Heart left ventricle (tissue), 16 donors: Measurements from ENCODE around the gene REL. TPM values are rescaled to one million over a fixed set of nuclear protein-coding genes. Genes with fewer than 3 reads are reported as not detected.

ENCODE experiments used
- ATAC-seq, 4 donors: fragments of 200-7000 bp; cut with Tn5 transposase; one replicate each; pipeline ENCODE4 v1.9.1; 2020 to 2022; ENCODE audit warnings: moderate library complexity in 4 of 4, mild to moderate bottlenecking in 3 of 4, moderate number of reproducible peaks in 1 of 4
- DNase-seq, 5 donors: peaks; one replicate each; pipeline ENCODE4 v3.0.0-alpha.2; 2020
- H3K27ac ChIP-seq, 12 donors: fragments of 200-600 bp; sonication (generic) in 4 of 12; one replicate each; pipeline versions ENCODE4 v1.5.0 to v1.8.0; 2016 to 2022; ENCODE audit warnings: mild to moderate bottlenecking in 2 of 12
- H3K27me3 ChIP-seq, 9 donors: fragments of 200-600 bp; sonication (generic) in 2 of 9; one replicate each; pipeline versions ENCODE4 v1.5.1 to v1.8.0; 2016 to 2022; ENCODE audit warnings: mild to moderate bottlenecking in 3 of 9
- H3K36me3 ChIP-seq, 9 donors: fragments of 200-600 bp; sonication (generic) in 2 of 9; one replicate each; pipeline versions ENCODE4 v1.5.0 to v1.8.0; 2018 to 2022; ENCODE audit warnings: mild to moderate bottlenecking in 2 of 9
- H3K4me1 ChIP-seq, 12 donors: fragments of 200-600 bp; sonication (generic) in 4 of 12; one replicate each; pipeline versions ENCODE4 v1.5.0 to v1.8.0; 2016 to 2022; ENCODE audit warnings: mild to moderate bottlenecking in 3 of 12
- H3K4me3 ChIP-seq, 12 donors: fragments of 200-600 bp; sonication (generic) in 4 of 12; one replicate each; pipeline versions ENCODE4 v1.5.0 to v1.8.0; 2017 to 2022; ENCODE audit warnings: mild to moderate bottlenecking in 9 of 12, moderate library complexity in 4 of 12
- H3K9me3 ChIP-seq, 12 donors: fragments of 200-600 bp; sonication (generic) in 4 of 12; one replicate each; pipeline versions ENCODE4 v1.5.0 to v1.8.0; 2016 to 2022; ENCODE audit warnings: mild to moderate bottlenecking in 1 of 12
- POLR2A ChIP-seq, 2 donors: fragments of 450-650 bp; IDR thresholded peaks; one replicate each; pipeline ENCODE4 v1.6.1; 2017; ENCODE audit warnings: antibody characterized with exemption in 2 of 2, mild to moderate bottlenecking in 2 of 2, moderate library complexity in 2 of 2
- WGBS, 4 donors: extraction: QIAGEN DNeasy Blood & Tissue Kit in 2 of 4; methylation state at CpG; one replicate each; pipeline versions ENCODE4 v1.1.5 to v1.1.7; 2013 to 2018; 5-methylcytosine and 5-hydroxymethylcytosine counted together
- intact Hi-C, 10 donors: fragments of 100-400 bp; cut with DNase I; formaldehyde crosslinking; loops; one replicate each; pipeline versions ENCODE4 v1.11.1 to v1.14.2; 2022
- polyA plus RNA-seq, 2 donors: library from polyadenylated mRNA; stranded (reverse); fragments of 200-250 nt; gene quantifications; one replicate each; pipeline ENCODE4 v1.2.3, GENCODE V29; 2013
- total RNA-seq, 9 donors: library from RNA; depleted of rRNA in 2 of 9; stranded (reverse); fragments of >200 nt in 2 of 9; fragmentation: NEBNext Ultra II Directional in 3 of 9; extraction: Animal tissue kit (Norgen Biotek cat#: 25700) in 3 of 9; gene quantifications; one replicate each; pipeline versions ENCODE4 v1.1.0 to v1.2.4, GENCODE V29; 2016 to 2023
- TF ChIP-seq, protein P1 (sequence below), 12 donors: fragments of 200-600 bp; sonication (generic) in 4 of 12; IDR thresholded peaks; one replicate each; pipeline versions ENCODE4 v1.5.0 to v1.8.0; 2018 to 2022; ENCODE audit warnings: antibody characterized with exemption in 12 of 12, mild to moderate bottlenecking in 5 of 12
- donor health status: ischemic (EF 13 %, LVEDD 7.1; RV severe dilation, severe dysfunction).
- donor health status: healthy with polysubstance abuse.
- donor health status: DM: no; HTN: yes; CAD: no.
- donor health status: DM: no; HTN: no; CAD: no.
- donor health status: ischemic (EF 25% LVEDD 6.9; RV normal size, moderate dysfunction).
- donor health status: ischemic (EF 25% LVEDD 5.7; RV mildly dilated, moderate dysfunction).
- donor health status: healthy.
- donor health status: DM: yes; HTN: yes; CAD: no.
- donor health status: ischemic (EF 35%, LVEDD 5.7; RV mildly dilated, moderate dysfunction).
- donor health status: nonischemic (EF 11% LVEDD 7.7; RV severe dilation, severe dysfunction).
- donor health status: DM: yes; HTN: yes; CAD: no.
- donor health status: PGD.
- donor health status: ischemic (EF 29% LVEDD 5.4; RV normal size, mild dysfunction).
- donor health status: nonischemic (EF 23%, LVEDD 6.1; RV moderate dilation, normal function).

REL gene
- total and polyA plus RNA-seq, 11 donors, result 1.4 to 16.0 (median 6.0) TPM

GRCh38 chr2:60880643-60881046, 729 bp upstream of the REL start:
- 1 to 6% (median 1%) methylated on average over 17 to 18 of the region's 18 CpGs for whole genome bisulfite sequencing, 4 donors
- Histone ChIP-seq H3K4me3 (peak overlapping the region; percentile 54 to 95 (median 88)), H3K27ac (peak overlapping the region; percentile 89 to 98 (median 96)), H3K27me3 (no peaks in the 10 kb centered on the region), H3K4me1 (peaks cover 3 to 36% (median 20%) of the 10 kb centered on the region in 12 donors), H3K9me3 (peaks cover 0 to 2% (median 0%) of the 10 kb centered on the region in 12 donors), H3K36me3 (no peaks in the 10 kb centered on the region)
- intact Hi-C loops, result loop anchor here in 3 of 10 donors (5.0 to 10.0 kb wide), 4 partner anchors 86 to 134 kb away; partner anchors contain the start of genes PAPOLG (in 1 of the 3), PEX13 (in 1 of the 3) and PUS10 (in 1 of the 3)
- DNase-seq (no peak), ATAC-seq (peak in 2 of 4 donors; percentile 0 to 4)
- no peak for TF ChIP-seq POLR2A (IDR thresholded peaks at IDR 0.05)
- TF ChIP-seq, protein P1, sequence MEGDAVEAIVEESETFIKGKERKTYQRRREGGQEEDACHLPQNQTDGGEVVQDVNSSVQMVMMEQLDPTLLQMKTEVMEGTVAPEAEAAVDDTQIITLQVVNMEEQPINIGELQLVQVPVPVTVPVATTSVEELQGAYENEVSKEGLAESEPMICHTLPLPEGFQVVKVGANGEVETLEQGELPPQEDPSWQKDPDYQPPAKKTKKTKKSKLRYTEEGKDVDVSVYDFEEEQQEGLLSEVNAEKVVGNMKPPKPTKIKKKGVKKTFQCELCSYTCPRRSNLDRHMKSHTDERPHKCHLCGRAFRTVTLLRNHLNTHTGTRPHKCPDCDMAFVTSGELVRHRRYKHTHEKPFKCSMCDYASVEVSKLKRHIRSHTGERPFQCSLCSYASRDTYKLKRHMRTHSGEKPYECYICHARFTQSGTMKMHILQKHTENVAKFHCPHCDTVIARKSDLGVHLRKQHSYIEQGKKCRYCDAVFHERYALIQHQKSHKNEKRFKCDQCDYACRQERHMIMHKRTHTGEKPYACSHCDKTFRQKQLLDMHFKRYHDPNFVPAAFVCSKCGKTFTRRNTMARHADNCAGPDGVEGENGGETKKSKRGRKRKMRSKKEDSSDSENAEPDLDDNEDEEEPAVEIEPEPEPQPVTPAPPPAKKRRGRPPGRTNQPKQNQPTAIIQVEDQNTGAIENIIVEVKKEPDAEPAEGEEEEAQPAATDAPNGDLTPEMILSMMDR (IDR thresholded peaks at IDR 0.05), result peak in 6 of 12 donors; percentile 13 to 50 (median 28)

GRCh38 chr2:60882971-60883753, 1.8 kb downstream of the REL start:
- ATAC-seq (peak in 1 of 4 donors; percentile 16), DNase-seq (peak in 1 of 5 donors; percentile 8)
- H3K27me3 ChIP-seq, result no peaks in the 10 kb centered on the region
- TF ChIP-seq, protein P1 (IDR thresholded peaks at IDR 0.05), result no peak
- no peak for TF ChIP-seq POLR2A (IDR thresholded peaks at IDR 0.05)
- peak overlapping the region; percentile 33 to 97 (median 96) for H3K27ac ChIP-seq
- H3K9me3 ChIP-seq, result no peaks in the 10 kb centered on the region
- 13 to 22% (median 17%) methylated on average over 8 of the region's 8 CpGs for WGBS, 4 donors
- H3K36me3 ChIP-seq, result no peaks in the 10 kb centered on the region
- H3K4me1 ChIP-seq, result peaks cover 3 to 58% (median 31%) of the 10 kb centered on the region in 12 donors
- intact Hi-C loops, result loop anchor here in 3 of 10 donors (5.0 to 10.0 kb wide), 4 partner anchors 88 to 132 kb away; partner anchors contain the start of genes PAPOLG (in 1 of the 3), PEX13 (in 1 of the 3) and PUS10 (in 1 of the 3)
- H3K4me3 ChIP-seq, result peak overlapping the region; percentile 6 to 94 (median 84)

- intact Hi-C loops, result loop anchor here in 3 of 10 donors (5.0 to 10.0 kb wide), 4 partner anchors 89 to 131 kb away; partner anchors contain the start of genes PAPOLG (in 1 of the 3), PEX13 (in 1 of the 3) and PUS10 (in 1 of the 3)
- Histone ChIP-seq H3K4me1 (peaks cover 3 to 63% (median 31%) of the 10 kb centered on the region in 12 donors), H3K9me3 (no peaks in the 10 kb centered on the region), H3K27ac (peak overlapping the region in 7 of 12 donors; percentile 3 to 97 (median 96)), H3K4me3 (peak overlapping the region in 8 of 12 donors; percentile 1 to 94 (median 86)), H3K36me3 (no peaks in the 10 kb centered on the region), H3K27me3 (no peaks in the 10 kb centered on the region)
- TF ChIP-seq POLR2A (IDR thresholded peaks at IDR 0.05), result no peak
- TF ChIP-seq, protein P1 (IDR thresholded peaks at IDR 0.05), result no peak
- DNase-seq (no peak), ATAC-seq (no peak)
- 55 to 63% (median 58%) methylated on average over 2 of the region's 2 CpGs for WGBS, 4 donors
Observed at GRCh38 chr2:60883896-60884295, 2.5 kb downstream of the REL start.

DNA sequence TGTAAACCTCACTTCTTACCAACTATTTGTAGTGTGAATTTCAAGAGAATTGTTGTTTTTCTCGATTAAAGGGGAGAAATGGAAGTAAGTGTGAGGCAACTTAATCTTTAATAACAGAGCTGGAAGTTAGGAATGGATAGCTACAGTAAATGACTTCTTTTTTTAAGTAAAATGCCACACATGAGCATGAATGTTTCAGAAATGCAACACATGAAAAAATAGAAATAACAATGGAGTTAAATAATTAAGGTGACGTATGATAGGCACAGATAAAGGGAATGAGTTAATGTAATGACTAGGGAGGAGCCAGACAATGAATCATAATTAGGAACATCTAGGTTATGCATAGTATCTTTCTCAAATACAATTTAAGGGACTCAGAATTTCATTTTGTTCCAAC, 3.4 kb downstream of the REL start:
- WGBS, 4 donors, result 33 to 45% (median 40%) methylated on average over 2 of the region's 2 CpGs
- intact Hi-C loops, result loop anchor here in 3 of 10 donors (5.0 to 10.0 kb wide), 4 partner anchors 90 to 130 kb away; partner anchors contain the start of genes PAPOLG (in 1 of the 3), PEX13 (in 1 of the 3) and PUS10 (in 1 of the 3)
- Histone ChIP-seq H3K27ac (peak overlapping the region in 6 of 12 donors; percentile 5 to 97 (median 74)), H3K9me3 (no peaks in the 10 kb centered on the region), H3K4me3 (peak overlapping the region in 5 of 12 donors; percentile 1 to 94 (median 77)), H3K27me3 (no peaks in the 10 kb centered on the region), H3K4me1 (peaks cover 3 to 62% (median 31%) of the 10 kb centered on the region in 12 donors), H3K36me3 (no peaks in the 10 kb centered on the region)
- ATAC-seq (no peak), DNase-seq (no peak)
- TF ChIP-seq, protein P1 (IDR thresholded peaks at IDR 0.05), result no peak
